ENCODE measurements around the gene HAND1.
A peak's percentile ranks its signal among the peaks of the same experiment; 100 is the strongest.

The HAND1 gene

GRCh38 chr5:154487541-154487940 is 9.5 kb upstream of the HAND1 start:
- ATAC-seq = no peak
- TF ChIP-seq SNAI2 (CRISPR knock-in tag; IDR thresholded peaks at IDR 0.05) (no peak), TSHZ2 (CRISPR knock-in tag; IDR thresholded peaks at IDR 0.05) (peak; percentile 52; the same call in 1 of the 2 replicates), CREB5 (CRISPR knock-in tag; IDR thresholded peaks at IDR 0.05; ENCODE audit: low read depth) (no peak), TCF4 (CRISPR knock-in tag; IDR thresholded peaks at IDR 0.05; ENCODE audit: borderline replicate concordance) (peak; percentile 30; the same call in 1 of the 2 replicates)

GRCh38 chr5:154486427-154486866 is 8.4 kb upstream of the HAND1 start:
- no peak for TF ChIP-seq RARB (CRISPR knock-in tag; IDR thresholded peaks at IDR 0.05)
- TF ChIP-seq CSRNP3 (CRISPR knock-in tag; IDR thresholded peaks at IDR 0.05) = no peak
- no peak for TF ChIP-seq ESRRG (CRISPR knock-in tag; IDR thresholded peaks at IDR 0.05)
- no peak for TF ChIP-seq ZNF565 (CRISPR knock-in tag; conservative IDR thresholded peaks at IDR 0.05; ENCODE audit: low read depth)
- no peak for TF ChIP-seq ISL1 (CRISPR knock-in tag; IDR thresholded peaks at IDR 0.05)
- TF ChIP-seq POU6F1 (CRISPR knock-in tag; IDR thresholded peaks at IDR 0.05; ENCODE audit: borderline replicate concordance, low read depth) = no peak
- no peak for TF ChIP-seq ZC3H10 (CRISPR knock-in tag; IDR thresholded peaks at IDR 0.05)
- no peak for TF ChIP-seq BACH2 (CRISPR knock-in tag; IDR thresholded peaks at IDR 0.05; ENCODE audit: borderline replicate concordance)
- no peak for TF ChIP-seq TOX (CRISPR knock-in tag; IDR thresholded peaks at IDR 0.05; ENCODE audit: borderline replicate concordance)
- TF ChIP-seq TSHZ2 (CRISPR knock-in tag; IDR thresholded peaks at IDR 0.05) = no peak
- no peak for TF ChIP-seq PATZ1 (CRISPR knock-in tag; IDR thresholded peaks at IDR 0.05; ENCODE audit: borderline replicate concordance)
- no peak for TF ChIP-seq ZFP3 (CRISPR knock-in tag; IDR thresholded peaks at IDR 0.05)
- TF ChIP-seq ZFP30 (CRISPR knock-in tag; IDR thresholded peaks at IDR 0.05) = no peak
- TF ChIP-seq CREB5 (CRISPR knock-in tag; IDR thresholded peaks at IDR 0.05; ENCODE audit: low read depth) = no peak
- TF ChIP-seq PPARA (CRISPR knock-in tag; IDR thresholded peaks at IDR 0.05; ENCODE audit: borderline replicate concordance) = no peak
- no peak for TF ChIP-seq SNAI2 (CRISPR knock-in tag; IDR thresholded peaks at IDR 0.05)
- TF ChIP-seq TCF4 (CRISPR knock-in tag; IDR thresholded peaks at IDR 0.05; ENCODE audit: borderline replicate concordance) = no peak
- ATAC-seq = peak; percentile 63
